ENCODE results near the gene FITM1.

Gene FITM1

DNA sequence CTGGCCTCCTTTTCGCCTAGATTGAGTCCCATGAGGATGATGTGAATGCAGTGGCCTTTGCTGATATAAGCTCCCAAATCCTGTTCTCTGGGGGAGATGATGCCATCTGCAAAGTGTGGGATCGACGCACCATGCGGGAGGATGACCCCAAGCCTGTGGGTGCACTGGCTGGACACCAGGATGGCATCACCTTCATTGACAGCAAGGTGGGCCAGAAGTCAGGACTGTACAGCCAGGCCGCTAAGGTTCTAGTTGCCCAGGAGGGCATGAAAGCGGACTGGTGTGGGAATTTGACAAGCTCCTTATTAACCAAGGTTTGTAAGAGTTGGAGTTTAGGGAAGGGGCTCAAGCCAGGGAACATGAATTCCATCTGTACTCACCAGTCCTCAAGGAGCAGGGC, 10.8 kb upstream of the FITM1 start:
- DNase-seq (ENCODE audit: low read depth in 2 of 2), result no peak

DNA sequence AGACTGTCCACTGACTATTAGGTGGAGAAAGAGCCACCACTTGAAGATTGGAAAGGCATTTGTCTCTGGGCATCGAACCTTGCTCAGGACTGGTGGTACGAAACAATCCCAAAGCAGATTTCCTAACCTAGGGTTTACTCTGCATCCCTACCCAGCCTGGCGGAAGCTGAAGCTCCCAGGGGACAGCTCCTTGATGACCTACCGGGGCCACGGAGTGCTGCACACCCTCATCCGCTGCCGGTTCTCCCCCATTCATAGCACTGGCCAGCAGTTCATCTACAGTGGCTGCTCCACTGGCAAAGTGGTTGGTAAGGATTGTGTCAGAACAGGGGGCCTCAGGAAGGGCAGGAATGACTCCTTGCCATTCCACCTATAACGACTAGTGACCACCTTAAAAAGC, 9.2 kb upstream of the FITM1 start:
- DNase-seq (ENCODE audit: low read depth in 2 of 2), result no peak

DNA sequence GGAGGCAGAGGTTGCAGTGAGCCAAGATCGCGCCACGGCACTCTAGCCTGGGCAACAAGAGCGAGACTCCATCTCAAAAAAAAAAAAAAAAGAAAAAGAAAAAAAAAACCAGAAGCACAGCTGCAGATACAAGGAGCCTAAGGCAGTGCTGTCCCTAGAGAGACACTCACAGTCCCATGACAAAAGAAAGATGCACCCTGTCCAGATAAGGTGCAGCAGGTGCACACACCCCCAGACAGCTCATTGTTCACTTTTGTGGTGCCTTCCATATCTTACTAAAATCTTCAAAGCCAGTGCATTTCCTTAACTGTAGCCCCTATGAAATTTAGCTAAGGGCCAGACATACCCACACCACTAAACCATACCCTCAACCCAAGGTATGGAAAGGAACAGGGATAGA, 8.0 kb upstream of the FITM1 start:
- no peak for DNase-seq (ENCODE audit: low read depth in 2 of 2)

DNA sequence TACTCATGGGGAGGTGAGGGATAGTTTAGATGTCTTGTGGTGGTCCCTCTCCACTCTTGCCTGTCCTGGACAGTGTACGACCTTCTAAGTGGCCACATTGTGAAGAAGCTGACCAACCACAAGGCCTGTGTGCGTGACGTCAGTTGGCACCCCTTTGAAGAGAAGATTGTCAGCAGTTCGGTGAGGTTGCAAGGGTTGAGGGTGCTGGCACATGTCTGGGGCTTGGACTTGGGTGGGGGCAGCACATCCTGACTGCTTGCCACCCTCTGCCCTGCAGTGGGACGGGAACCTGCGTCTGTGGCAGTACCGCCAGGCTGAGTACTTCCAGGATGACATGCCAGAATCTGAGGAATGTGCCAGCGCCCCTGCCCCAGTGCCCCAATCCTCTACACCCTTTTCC, 7.6 kb upstream of the FITM1 start:
- no peak for DNase-seq (ENCODE audit: low read depth in 2 of 2)

DNA sequence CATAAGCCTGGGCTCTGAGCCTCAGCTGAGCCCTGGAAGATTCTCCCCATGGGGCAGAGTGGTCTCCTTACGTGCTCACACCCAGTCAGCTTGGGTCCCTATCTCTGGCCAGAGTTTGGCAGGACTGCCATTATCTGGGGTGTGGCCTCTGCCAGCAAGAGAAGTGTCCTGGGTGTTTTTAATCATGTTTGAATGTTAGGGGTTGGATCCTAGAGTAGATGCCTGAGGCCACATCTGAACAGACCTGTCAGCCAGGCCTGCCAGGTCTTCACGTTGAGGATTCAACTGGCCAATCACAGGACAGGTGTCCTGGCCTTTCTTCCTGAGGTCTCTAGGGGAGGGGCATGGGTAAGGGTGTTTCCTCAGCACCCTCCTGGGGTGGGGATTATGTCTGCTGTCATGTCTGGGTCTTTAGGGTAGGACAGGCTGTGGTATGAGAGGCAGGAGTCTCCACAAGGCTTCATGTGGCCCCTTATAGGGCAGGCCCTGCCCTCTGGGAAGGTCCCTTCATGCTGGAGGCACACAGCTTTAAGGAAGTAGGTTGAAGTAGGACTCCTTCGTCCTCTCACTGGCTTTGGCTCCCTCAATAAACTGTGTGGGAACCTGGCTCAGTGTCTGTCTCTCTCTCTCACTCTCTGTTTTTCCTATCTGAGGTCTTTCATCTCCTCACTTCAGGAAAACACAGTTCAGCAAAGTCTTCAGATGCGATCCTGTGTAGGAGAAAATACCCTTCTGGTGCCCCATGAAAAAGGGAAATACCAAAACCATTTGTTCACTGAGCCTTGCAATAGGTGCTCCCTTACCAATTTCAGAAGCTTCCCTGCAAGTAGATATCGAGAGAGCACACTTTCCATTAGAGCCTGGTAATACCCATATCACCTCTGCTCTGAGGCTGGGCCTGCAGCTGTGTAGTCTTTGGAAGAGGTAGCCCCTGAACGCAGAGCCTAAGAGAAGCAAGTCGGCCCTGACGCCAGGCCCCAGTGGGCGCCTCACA, 6.7 kb upstream of the FITM1 start:
- DNase-seq (ENCODE audit: low read depth in 2 of 2), result no peak

DNA sequence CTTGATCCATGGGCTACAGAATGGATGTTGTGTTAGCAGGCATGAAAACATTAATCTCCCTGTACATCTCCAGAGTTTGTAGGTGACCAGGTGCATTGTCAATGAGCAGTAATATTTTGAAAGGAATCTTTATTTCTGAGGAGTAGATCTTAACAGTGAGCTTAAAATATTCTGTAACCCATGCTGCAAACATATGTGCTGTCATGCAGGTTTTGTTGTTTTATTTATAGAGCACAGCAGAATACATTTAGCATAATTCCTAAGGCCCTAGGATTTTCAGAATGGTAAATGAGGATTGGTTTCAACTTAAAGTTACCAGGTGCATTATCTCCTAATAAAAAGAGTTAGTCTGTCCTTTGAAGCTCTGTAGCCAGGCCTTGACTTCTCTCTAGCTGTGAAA, 3.5 kb upstream of the FITM1 start:
- DNase-seq (ENCODE audit: low read depth in 2 of 2), result no peak

DNA sequence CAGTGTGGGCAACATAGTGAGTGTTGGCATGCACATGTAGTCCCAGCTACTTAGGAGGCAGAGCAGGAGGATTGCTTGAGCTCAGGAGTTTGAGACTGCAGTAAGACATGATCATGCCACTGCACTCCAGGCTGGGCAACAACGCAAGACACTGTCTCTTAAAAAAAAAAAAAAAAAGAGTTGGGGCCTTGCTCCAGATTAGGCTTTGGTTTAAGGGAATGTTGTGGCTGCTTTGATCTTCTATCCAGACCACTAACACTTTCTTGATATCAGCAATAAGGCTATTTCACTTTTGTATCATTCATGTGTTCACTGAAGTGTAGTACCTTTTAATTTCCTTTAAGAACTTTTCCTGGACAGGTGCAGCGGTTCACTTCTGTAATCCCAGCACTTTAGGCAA, 2.8 kb upstream of the FITM1 start:
- DNase-seq (ENCODE audit: low read depth in 2 of 2), result no peak

DNA sequence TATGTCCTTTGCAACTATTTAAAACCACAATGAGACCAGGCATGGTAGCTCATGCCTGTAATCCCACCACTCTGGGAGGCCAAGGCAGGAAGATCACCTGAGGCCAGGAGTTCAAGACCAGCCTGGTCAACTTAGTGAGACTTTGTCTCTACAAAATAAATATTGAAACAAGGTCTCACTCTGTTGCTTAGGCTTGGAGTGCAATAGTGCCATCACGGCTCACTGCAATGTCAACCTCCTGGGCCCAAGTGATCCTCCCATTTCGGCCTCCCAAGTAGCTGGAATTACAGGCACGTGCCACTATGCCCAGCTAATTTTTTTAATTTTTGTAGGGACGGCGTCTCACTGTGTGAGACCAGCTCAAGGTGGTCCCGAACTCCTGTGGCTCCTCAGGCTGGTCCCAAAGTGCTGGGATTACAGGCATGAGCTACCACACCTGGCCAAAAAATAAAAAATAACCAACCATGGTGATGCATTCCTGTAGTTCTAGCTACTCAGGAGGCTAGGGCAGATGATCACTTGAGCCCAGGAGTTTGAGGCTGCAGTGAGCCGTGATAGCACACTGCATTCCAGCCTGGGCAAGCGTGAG, 955 bp upstream of the FITM1 start:
- no peak for DNase-seq (ENCODE audit: low read depth in 2 of 2)

DNA sequence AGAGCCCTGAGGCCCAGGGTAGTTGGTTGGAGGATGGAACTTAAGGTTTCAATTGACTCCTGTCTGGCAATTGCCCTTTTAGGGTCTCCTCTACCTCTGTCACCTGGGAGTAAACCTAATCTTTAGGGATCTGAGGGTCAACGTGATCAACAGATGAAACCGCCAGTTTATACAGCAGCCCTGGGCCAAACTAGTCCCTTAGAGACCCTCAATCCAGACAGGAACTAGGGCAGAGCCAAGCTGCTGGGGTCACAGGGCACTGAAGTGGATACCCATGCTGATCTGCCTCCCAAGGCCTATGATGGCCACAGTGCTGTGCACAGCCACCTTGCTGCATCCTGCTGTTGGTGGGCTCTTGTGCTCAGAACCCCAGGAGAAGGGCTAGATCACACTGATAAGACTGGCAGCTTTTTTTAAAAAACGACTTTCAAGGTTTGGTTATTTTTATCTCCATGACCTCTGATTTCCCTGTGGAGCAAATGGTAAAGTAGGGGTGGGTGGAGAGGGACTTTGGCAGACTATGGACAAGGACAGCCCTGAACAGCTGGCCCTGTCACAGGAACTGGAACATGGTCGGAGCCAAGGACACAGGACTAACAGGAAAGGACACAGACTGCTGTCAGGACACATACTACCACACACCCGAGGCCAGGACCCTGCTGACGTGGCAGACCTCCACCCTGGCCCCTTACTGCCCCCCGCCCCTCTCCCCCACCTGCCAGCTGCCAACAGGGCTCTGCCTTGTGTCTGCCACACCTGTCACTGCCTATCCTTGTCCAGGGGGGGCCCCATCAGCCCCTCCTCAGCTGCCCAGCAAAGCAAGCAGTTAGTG, 474 bp downstream of the FITM1 start:
- DNase-seq (ENCODE audit: low read depth in 2 of 2), result no peak

DNA sequence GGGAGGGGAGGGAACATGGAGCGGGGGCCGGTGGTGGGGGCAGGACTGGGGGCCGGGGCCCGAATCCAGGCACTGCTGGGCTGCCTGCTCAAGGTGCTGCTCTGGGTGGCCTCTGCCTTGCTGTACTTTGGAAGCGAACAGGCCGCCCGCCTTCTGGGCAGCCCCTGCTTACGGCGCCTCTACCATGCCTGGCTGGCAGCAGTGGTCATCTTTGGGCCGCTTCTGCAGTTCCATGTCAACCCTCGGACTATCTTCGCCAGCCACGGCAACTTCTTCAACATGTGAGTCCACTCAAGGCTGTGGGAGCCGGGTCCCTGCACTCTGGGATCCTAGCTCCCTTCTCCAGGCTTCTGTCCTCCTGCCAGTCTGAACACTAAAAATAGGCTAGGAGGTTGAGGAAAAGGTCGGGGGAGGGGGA, 1.1 kb downstream of the FITM1 start:
- DNase-seq (ENCODE audit: low read depth in 2 of 2), result no peak

DNA sequence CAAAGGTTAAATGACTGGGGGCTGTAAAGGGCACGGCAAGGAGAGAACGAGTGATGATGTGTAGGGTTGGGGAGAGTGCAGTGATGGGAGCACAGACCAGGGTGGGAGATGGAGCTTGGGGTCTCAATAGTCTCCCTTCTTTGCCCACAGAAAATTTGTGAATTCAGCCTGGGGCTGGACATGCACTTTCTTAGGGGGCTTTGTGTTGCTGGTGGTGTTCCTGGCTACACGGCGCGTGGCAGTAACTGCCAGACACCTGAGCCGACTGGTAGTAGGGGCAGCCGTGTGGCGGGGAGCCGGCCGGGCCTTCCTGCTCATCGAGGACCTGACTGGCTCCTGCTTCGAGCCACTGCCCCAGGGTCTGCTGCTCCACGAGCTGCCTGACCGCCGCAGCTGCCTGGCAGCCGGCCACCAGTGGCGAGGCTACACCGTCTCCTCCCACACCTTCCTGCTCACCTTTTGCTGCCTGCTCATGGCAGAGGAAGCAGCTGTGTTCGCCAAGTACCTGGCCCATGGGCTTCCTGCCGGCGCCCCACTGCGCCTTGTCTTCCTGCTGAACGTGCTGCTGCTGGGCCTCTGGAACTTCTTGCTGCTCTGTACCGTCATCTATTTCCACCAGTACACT, 1.7 kb downstream of the FITM1 start:
- DNase-seq (ENCODE audit: low read depth in 2 of 2), result no peak

DNA sequence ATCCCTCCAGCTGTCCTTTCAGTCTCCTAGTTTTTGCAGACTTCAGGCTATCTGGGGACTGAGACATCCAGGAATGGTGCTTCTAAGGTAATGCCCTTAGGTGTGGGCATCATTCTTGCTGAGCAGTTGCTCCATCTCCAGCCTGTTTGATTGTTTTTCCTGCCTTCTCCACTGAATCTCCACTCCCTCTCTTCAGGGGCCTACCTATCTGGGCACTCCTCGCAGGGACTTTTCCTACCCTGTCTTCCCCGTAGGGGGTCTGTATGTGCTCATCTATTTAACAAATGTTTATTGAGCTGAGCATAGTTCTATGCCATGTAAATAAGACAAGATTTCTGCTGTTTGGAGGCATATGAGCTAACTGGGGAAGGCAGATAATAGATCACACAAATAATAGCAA, 2.5 kb downstream of the FITM1 start:
- DNase-seq (ENCODE audit: low read depth in 2 of 2), result no peak

DNA sequence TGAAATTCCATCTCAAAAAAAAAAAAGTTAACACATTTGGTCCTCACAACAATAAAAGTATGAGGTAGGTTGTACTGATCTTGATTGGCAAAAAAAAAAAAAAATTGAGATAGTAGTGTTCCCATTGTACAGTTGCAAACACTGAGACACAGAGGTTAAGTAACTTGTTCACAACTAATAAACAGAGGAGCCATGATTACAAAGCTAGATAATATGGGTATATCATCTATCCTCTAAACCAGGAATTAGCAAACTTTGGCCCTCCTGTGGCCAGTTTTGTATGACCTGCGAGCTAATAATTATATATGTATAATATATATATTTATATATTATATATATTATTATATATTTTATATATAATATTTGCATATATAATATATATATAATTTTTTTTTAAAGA, 3.3 kb downstream of the FITM1 start:
- DNase-seq (ENCODE audit: low read depth in 2 of 2), result no peak

DNA sequence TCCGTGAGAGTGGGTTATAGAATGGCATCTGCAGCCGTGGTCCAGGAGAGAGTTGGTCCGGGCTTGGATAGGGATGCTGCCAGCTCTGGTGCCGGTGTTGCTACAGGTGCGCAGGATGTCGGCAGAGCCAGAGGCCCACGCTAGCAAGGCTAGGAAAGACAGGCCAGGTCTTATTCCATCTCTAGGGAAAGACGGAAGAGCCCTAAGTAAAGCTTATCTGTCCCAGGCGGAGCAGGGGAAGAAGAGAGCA, 5.0 kb downstream of the FITM1 start:
- DNase-seq (ENCODE audit: low read depth in 2 of 2), result no peak

DNA sequence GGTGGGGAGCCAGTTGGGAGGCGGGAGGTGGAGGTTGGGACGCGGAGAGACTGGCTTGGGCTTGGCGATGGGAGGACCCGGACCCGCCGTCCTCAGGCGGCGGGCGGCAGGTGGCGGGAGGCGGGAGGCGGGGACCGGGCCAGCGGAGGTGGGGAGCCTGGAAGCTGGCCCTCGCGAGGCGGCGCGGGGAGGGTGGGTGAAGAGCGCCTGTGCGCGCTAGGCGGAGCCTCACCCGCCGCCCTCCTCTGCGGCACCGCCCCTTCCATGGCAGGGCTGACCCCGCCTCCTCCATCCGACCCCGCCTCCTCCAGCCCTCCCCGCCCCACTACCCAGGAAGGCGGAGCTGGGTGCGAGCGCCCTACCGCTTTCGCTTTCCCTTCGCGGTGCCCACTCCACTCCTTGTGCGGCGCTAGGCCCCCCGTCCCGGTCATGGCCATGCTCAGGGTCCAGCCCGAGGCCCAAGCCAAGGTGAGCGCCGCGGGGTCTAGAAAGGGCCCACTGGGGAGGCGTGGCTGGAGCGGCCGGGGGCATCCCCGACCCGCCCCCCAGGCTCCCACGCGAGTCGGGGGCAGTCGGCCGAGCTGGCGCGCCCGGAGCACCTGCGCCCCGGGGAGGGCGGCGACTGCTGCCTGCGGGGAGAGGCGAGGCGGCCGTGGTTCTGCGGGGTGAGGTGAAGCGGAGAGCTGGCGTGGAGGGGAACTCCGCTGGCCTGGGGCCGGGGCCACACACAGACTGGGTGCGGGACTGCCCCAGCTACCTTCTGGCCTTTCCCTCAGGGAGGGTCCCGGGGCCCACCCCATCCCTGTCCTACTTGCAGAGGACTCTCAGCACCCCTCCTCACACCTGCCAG, 5.6 kb downstream of the FITM1 start, which contains the start of gene PSME1:
TSS of gene PSME1 (plus strand) at position 361 of the 850 bp plus-strand sequence. CDS start at position 430, 69 bp downstream.
- DNase-seq (ENCODE audit: low read depth in 2 of 2), result peak; percentile 92 to 94

DNA sequence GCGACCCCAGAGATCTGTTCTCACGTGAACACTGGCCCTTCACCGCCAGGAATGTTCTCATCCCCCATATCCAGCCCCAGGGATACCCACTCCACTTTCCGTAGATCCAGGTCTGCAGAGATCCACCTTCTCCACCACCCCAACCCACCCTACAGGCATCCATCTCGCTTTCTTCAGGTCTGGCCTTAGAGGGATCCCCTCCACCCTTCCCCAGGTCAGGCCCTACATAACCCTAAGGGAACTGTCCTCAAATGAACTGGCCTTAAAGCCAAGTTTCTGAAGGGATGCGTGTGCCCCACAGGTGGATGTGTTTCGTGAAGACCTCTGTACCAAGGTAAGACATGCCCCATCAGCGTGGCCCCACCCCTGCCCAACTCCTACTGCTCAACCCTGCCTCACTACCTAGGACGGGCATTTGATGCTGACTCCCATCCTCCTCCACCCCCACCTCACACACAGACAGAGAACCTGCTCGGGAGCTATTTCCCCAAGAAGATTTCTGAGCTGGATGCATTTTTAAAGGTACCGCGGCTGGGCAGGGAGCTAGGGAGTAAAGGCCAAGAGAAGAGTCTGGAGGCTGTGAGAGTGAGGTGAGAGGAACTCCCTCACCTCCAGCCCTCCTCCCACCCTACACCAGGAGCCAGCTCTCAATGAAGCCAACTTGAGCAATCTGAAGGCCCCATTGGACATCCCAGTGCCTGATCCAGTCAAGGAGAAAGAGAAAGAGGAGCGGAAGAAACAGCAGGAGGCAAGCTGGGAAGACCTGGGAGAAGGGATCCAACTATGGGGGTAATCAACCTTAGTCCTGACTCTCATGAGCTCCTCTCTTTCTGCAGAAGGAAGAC, 6.4 kb downstream of the FITM1 start:
- no peak for DNase-seq (ENCODE audit: low read depth in 2 of 2)

DNA sequence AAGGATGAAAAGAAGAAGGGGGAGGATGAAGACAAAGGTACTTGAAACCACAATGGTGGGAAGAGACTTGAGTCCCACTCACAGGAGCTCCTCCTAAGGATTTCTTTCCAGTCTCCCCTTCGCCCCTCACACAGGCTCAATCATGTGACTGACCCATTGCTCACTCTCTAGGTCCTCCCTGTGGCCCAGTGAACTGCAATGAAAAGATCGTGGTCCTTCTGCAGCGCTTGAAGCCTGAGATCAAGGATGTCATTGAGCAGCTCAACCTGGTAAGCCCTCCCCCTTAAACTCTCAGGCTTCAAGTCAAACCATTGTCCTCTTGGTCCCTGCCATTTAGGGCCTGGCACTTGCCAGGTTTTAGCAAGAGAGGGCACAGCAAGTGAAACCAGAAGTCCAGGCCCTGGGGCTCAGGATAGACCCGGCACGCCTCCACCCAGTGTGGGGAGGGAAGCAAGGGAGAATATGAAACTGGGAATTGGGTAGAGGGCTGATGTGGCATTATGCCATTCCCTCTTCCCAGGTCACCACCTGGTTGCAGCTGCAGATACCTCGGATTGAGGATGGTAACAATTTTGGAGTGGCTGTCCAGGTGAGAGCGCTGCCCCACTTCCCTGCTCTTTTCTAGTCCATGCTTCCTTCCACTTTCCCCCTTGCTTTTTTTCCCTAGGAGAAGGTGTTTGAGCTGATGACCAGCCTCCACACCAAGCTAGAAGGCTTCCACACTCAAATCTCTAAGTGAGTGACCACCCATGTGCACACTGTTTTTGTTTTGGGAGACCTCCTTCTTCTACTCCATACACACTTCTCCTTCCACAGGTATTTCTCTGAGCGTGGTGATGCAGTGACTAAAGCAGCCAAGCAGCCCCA, 7.3 kb downstream of the FITM1 start:
- DNase-seq (ENCODE audit: low read depth in 2 of 2), result no peak

DNA sequence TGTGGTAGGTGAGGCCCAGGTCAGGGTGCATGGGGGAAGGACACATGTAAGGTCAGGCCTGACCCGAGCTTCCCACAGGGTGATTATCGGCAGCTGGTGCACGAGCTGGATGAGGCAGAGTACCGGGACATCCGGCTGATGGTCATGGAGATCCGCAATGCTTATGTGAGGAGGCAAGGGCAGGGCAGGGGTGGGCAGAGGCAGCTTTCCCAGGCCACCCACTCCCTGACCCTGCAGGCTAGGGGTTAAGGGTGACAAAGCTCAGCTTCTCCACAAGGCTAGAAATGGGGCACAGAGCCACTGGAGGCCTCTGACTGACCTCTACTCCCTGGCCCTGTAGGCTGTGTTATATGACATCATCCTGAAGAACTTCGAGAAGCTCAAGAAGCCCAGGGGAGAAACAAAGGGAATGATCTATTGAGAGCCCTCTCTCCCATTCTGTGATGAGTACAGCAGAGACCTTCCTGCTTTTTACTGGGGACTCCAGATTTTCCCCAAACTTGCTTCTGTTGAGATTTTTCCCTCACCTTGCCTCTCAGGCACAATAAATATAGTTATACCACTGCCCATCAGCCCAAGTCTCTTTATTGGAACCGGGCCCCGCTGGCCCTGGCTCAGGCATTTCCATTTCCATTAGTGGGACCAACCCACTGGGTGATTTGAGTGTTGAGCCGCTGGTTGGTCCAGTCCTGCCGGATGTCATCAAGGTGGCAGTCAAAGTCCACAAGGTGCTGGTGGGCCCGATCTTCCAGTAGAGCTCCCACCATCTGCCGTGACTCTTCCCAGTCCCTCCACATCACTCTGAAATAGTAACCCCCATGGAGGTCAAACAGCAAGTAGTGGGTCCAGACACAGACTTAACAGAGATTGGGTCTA, 8.2 kb downstream of the FITM1 start:
- DNase-seq (ENCODE audit: low read depth in 2 of 2), result no peak

Measured in stimulated activated CD8-positive, alpha-beta memory T cell treated with anti-CD3 and anti-CD28 coated beads, Interleukin-7, amount 100 ng/mL, for 1 hour (primary cell).